Measurements from ENCODE around the gene CENPT.

The CENPT gene

DNA sequence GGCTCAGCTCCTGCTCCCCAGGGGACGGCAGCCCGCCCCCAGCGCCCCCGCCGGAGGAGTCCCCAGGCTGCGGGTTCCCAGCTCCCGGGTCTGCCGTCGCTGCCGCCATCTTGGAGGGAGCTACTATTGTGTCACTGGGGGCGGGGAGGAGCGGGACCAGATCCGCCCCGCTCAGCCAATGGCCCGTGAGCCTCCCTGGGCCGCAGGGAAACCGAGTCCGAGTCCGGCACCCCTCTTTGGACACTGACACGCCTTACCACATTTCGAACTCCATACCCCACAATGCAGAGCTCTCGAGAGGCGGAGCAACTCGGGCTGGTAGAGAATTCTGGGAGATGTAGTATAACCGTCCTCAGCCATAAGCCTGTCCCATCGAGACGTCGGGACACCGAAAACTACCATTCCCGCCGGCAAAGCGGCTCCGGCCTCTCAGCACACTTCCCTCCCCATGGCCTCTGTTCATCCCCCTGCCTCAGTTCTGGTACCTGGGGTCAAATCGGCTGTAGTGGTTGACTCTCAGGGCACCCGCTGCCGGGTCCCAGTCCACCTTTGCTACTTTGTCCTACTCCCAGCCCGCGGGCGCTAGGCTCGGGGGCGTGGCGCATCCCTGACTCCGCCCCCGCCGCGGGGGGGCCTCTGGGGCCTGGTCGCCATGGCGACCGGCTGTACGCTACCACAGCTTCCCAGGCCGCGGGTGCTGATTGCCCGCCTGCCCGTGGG, 40.9 kb downstream of the CENPT start, which contains the start of the genes RANBP10 and TSNAXIP1:
RANBP10 (minus strand) TSS at position 133 of the 720 bp plus-strand sequence; CDS start at position 109, 24 bp downstream.
TSNAXIP1 (plus strand) TSS at position 462 of the 720 bp plus-strand sequence. CDS start 261 bp downstream, outside the sequence.
- DNase-seq (ENCODE audit: low read depth) = peak; percentile 100
- H3K4me3 ChIP-seq (ENCODE audit: low read depth, low read length) = peak within 1 kb of the TSS; percentile 98
- TF ChIP-seq, protein P1, sequence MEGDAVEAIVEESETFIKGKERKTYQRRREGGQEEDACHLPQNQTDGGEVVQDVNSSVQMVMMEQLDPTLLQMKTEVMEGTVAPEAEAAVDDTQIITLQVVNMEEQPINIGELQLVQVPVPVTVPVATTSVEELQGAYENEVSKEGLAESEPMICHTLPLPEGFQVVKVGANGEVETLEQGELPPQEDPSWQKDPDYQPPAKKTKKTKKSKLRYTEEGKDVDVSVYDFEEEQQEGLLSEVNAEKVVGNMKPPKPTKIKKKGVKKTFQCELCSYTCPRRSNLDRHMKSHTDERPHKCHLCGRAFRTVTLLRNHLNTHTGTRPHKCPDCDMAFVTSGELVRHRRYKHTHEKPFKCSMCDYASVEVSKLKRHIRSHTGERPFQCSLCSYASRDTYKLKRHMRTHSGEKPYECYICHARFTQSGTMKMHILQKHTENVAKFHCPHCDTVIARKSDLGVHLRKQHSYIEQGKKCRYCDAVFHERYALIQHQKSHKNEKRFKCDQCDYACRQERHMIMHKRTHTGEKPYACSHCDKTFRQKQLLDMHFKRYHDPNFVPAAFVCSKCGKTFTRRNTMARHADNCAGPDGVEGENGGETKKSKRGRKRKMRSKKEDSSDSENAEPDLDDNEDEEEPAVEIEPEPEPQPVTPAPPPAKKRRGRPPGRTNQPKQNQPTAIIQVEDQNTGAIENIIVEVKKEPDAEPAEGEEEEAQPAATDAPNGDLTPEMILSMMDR (IDR thresholded peaks at IDR 0.05; ENCODE audit: low read depth, low read length) = no peak
- TF ChIP-seq, protein P2, sequence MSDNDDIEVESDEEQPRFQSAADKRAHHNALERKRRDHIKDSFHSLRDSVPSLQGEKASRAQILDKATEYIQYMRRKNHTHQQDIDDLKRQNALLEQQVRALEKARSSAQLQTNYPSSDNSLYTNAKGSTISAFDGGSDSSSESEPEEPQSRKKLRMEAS (IDR thresholded peaks at IDR 0.05; ENCODE audit: low read depth, low read length) = no peak; the same call in 1 of the 2 replicates
- TF ChIP-seq MYC (IDR thresholded peaks at IDR 0.05; ENCODE audit: low read depth, low read length) (peak; percentile 91), POLR2A (IDR thresholded peaks at IDR 0.05; ENCODE audit: extremely low read depth, insufficient read length) (peak; percentile 82)

DNA sequence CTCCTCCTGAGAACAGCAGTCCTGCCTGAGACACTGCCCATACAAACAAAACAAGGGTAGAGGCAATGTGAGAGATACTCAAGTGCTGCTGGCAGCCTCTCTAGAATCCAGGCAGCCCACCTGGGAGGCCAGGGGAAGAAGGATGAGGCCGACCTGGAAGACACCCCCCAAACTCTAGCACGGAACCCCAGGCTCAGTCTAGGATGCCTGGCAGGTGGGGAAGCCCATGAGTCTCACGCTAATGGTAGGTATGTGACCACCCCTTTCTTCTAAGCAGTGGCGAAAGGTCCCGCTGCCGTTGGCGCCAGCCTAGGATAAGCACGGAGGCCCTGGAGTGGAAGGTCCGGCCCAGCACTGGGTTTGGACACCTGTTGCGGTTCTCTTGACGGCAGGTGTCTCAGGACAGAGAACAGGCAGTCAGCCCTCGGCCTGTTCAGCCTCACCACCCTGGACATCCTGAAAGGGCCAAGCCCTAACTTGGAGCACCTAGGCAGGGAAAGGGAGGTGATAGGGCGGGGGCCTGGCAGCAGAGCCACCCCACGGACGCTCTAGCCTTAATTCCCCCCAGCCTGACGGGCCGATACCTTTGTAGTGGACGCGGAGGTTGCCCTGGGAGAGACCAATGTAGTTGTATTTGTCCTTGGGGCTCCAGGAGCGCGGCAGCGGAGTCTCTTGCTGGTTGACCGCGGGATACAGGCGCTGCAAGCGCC, 41.6 kb downstream of the CENPT start:
- TF ChIP-seq, protein P1 (IDR thresholded peaks at IDR 0.05; ENCODE audit: low read depth, low read length) = no peak
- TF ChIP-seq MYC (IDR thresholded peaks at IDR 0.05; ENCODE audit: low read depth, low read length) (no peak), POLR2A (IDR thresholded peaks at IDR 0.05; ENCODE audit: extremely low read depth, insufficient read length) (no peak)
- TF ChIP-seq, protein P2 (IDR thresholded peaks at IDR 0.05; ENCODE audit: low read depth, low read length) = no peak
- H3K4me3 ChIP-seq (ENCODE audit: low read depth, low read length) = peak overlapping the region; percentile 98
- DNase-seq (ENCODE audit: low read depth) = no peak

DNA sequence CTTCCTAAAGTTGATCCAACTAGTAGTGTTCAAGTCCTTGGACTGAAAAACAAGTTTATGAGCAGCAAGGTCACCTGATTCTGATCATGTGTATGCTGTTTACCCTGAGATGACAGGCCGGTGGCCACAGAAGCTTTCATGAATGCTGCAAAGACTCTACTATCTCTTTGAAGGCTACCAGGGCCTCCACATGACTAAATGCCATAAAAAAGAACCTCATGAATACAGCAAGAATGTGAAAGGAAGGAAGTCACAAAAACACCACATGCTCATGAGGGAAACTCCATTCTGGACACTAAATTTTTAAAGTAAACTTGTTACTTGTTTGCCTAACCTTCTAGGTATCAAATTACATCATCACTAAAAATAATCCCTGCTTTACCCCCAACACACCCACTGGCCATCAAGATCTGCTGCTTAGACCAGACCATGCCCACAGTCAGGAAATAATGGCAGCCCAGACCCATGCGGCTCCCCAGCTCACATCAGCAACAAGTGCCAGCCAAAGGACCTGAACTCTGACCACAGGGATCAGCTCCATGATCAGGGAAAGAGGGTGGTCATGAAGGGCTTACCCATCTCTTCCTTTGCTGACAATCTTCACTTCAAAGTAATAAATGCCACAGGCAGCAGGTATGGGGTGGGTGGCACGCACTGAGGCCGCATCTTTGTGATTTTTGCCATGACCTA, 42.5 kb downstream of the CENPT start:
- TF ChIP-seq, protein P1 (IDR thresholded peaks at IDR 0.05; ENCODE audit: low read depth, low read length) = no peak
- TF ChIP-seq POLR2A (IDR thresholded peaks at IDR 0.05; ENCODE audit: extremely low read depth, insufficient read length) = no peak
- DNase-seq (ENCODE audit: low read depth) = no peak
- peak overlapping the region; percentile 98 for H3K4me3 ChIP-seq (ENCODE audit: low read depth, low read length)

DNA sequence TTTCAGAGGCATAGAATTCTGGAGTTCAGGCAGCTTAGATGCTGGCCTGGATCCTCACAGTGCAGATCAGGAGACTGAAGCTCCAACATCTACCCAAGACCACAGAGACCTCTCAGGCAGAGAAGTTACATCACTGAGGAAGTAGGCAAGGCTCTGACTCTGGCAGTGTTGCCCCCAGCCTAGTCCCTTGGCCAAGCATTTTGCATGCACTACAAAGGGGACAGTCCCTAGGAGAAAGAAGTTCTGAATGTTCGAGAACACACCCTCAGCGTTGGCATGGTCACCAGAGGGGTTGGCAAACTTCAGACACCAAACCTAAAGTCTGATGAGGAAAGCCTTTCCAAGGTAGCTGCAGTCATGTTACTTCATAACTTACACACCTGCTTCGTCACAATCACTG, 43.6 kb downstream of the CENPT start:
- H3K4me3 ChIP-seq (ENCODE audit: low read depth, low read length) = no peak overlapping the region
- TF ChIP-seq POLR2A (IDR thresholded peaks at IDR 0.05; ENCODE audit: extremely low read depth, insufficient read length) (no peak), MYC (IDR thresholded peaks at IDR 0.05; ENCODE audit: low read depth, low read length) (no peak)
- TF ChIP-seq, protein P2 (IDR thresholded peaks at IDR 0.05; ENCODE audit: low read depth, low read length) = no peak
- TF ChIP-seq, protein P1 (IDR thresholded peaks at IDR 0.05; ENCODE audit: low read depth, low read length) = no peak
- DNase-seq (ENCODE audit: low read depth) = peak; percentile 60

DNA sequence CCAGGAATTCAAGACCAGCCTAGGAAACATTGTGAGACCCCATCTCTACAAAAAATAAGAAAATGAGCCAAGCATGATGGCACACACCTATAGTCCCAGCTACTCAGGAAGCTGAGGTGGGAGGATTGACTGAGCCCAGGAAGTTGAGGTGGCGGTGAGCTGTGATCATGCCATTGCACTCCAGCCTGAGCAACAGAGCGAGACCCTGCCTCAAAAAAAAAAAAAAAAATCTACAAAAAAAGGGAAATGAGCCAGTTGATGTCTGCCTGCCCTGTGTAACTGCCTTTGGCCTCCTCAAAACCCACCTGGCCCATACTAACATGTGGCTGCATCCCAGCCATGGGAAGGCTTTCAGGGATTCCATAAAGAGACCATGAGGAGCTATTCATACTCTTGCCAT, 45.6 kb downstream of the CENPT start:
- DNase-seq (ENCODE audit: low read depth) = no peak
- H3K4me3 ChIP-seq (ENCODE audit: low read depth, low read length) = no peak overlapping the region
- TF ChIP-seq, protein P2 (IDR thresholded peaks at IDR 0.05; ENCODE audit: low read depth, low read length) = no peak
- TF ChIP-seq, protein P1 (IDR thresholded peaks at IDR 0.05; ENCODE audit: low read depth, low read length) = no peak
- no peak for TF ChIP-seq MYC (IDR thresholded peaks at IDR 0.05; ENCODE audit: low read depth, low read length)
- TF ChIP-seq POLR2A (IDR thresholded peaks at IDR 0.05; ENCODE audit: extremely low read depth, insufficient read length) = no peak

Data from NB4 (cell line).